K562 (cell line): ENCODE data around the gene FXYD4. TPM values are rescaled to one million over a fixed set of nuclear protein-coding genes. Genes with fewer than 3 reads are reported as not detected.
A peak's percentile ranks its signal among the peaks of the same experiment; 100 is the strongest.

Experiments
- ARID2 ChIP-seq: fragments of 450-650 bp; IDR thresholded peaks from 2 replicates; pipeline ENCODE4 v1.6.1; 2017; ENCODE audit warnings: antibody characterized with exemption, mild to moderate bottlenecking
- ATF7 ChIP-seq: fragments of 450-650 bp; IDR thresholded peaks from 2 replicates; pipeline ENCODE4 v1.7.1; 2014; ENCODE audit warnings: mild to moderate bottlenecking, moderate library complexity
- CCNT2 ChIP-seq: IDR thresholded peaks from 2 replicates; pipeline ENCODE4 v1.6.1; 2011; ENCODE audit warnings: borderline replicate concordance, low read depth, mild to moderate bottlenecking, moderate library complexity, mixed read lengths, low read length; ENCODE audit not compliant: insufficient read length; ENCODE audit errors: extremely low read depth
- E4F1 ChIP-seq: fragments of 250-450 bp; sonication (Bioruptor Pico); IDR thresholded peaks from 2 replicates; pipeline ENCODE4 v1.5.0; 2021; ENCODE audit warnings: mild to moderate bottlenecking, borderline replicate concordance
- EHMT2 ChIP-seq: fragments of 450-650 bp; IDR thresholded peaks from 2 replicates; pipeline ENCODE4 v1.6.1; 2018; ENCODE audit warnings: antibody characterized with exemption
- ETV6 ChIP-seq, 3 experiments: fragments of 150-350 bp in 1 of 3; sonication (generic) in 1 of 3; formaldehyde crosslinking in 1 of 3; IDR thresholded peaks; 2 replicates each; pipeline versions ENCODE4 v1.6.1 to v1.8.0; 2014 to 2022; ENCODE audit warnings: borderline replicate concordance in 2 of 3, low read depth in 2 of 3, antibody characterized with exemption in 1 of 3, low read length in 1 of 3, mild to moderate bottlenecking in 1 of 3, missing genetic modification reagents in 1 of 3
- HDAC3 ChIP-seq: fragments of 450-650 bp; IDR thresholded peaks from 2 replicates; pipeline ENCODE4 v1.6.1; 2018; ENCODE audit warnings: borderline replicate concordance, mild to moderate bottlenecking, moderate library complexity; ENCODE audit not compliant: partially characterized antibody
- ILF3 ChIP-seq: fragments of 450-650 bp; IDR thresholded peaks from 2 replicates; pipeline ENCODE4 v1.6.1; 2018; ENCODE audit warnings: antibody characterized with exemption, mild to moderate bottlenecking, moderate library complexity, borderline replicate concordance
- KDM5B ChIP-seq: fragments of 200-600 bp; sonication (generic); IDR thresholded peaks from 2 replicates; pipeline ENCODE4 v1.6.1; 2012; ENCODE audit warnings: low read depth, mild to moderate bottlenecking, moderate library complexity, low read length, control low read depth, inconsistent platforms; ENCODE audit not compliant: insufficient replicate concordance
- MCM7 ChIP-seq, 2 experiments: fragments of 450-650 bp; IDR thresholded peaks; 2 replicates each; pipeline ENCODE4 v1.6.1; 2016 to 2018
- MEF2D ChIP-seq: conservative IDR thresholded peaks from 2 replicates; pipeline ENCODE4 v1.6.1; 2016; ENCODE audit warnings: low read depth, missing genetic modification characterization, missing compliant biosample characterization
- MTA1 ChIP-seq: fragments of 450-650 bp; IDR thresholded peaks from 2 replicates; pipeline ENCODE4 v1.6.1; 2017; ENCODE audit warnings: borderline replicate concordance
- PRPF4 ChIP-seq: fragments of 200-400 bp; formaldehyde crosslinking; IDR thresholded peaks from one replicate; pipeline ENCODE4 v1.6.1; 2017; ENCODE audit warnings: low read length, low read depth, mild to moderate bottlenecking; ENCODE audit not compliant: insufficient read depth, poor library complexity, severe bottlenecking
- ZBTB17 ChIP-seq: fragments of 450-650 bp; formaldehyde crosslinking; IDR thresholded peaks from 2 replicates; pipeline ENCODE4 v1.4.0; 2020; ENCODE audit warnings: mild to moderate bottlenecking
- ZNF174 ChIP-seq: fragments of 250-450 bp; sonication (Bioruptor Pico); IDR thresholded peaks from 2 replicates; pipeline ENCODE4 v1.4.0; 2020; ENCODE audit warnings: mild to moderate bottlenecking
- ZNF764 ChIP-seq: fragments of 250-450 bp; sonication (Bioruptor Pico); IDR thresholded peaks from 2 replicates; pipeline ENCODE4 v1.4.0; 2020; ENCODE audit warnings: low read depth, mild to moderate bottlenecking, moderate library complexity
- polyA plus RNA-seq, 8 experiments: library from polyadenylated mRNA; depleted of rRNA in 4 of 8; stranded (reverse) in 5 of 8; unstranded in 3 of 8; fragments of >200 nt; fragmentation: Nextera tagmentation in 2 of 8; fragmentation: Illumina TruSeq in 1 of 8; extraction: Ambion mirVana in 2 of 8; extraction: Trizol in 1 of 8; gene quantifications; 2 replicates each; pipeline versions ENCODE4 v1.2.1 to v1.2.3, GENCODE V29; 2011 to 2014; ENCODE audit warnings: inconsistent platforms in 1 of 8, missing spikeins in 1 of 8
- total RNA-seq, 7 experiments: library from RNA; depleted of rRNA in 6 of 7; stranded (reverse); fragments of >200 nt in 6 of 7; fragmentation: Illumina TruSeq in 2 of 7; extraction: Trizol in 2 of 7; gene quantifications; 2 replicates each; pipeline versions ENCODE4 v1.2.1 to v1.2.3, GENCODE V29; 2011 to 2021; ENCODE audit warnings: low replicate concordance in 1 of 7
- TF ChIP-seq, protein P1 (sequence below): fragments of 200-800 bp; sonication (Bioruptor generic); IDR thresholded peaks from 2 replicates; pipeline ENCODE4 v1.6.1; 2016; ENCODE audit warnings: missing genetic modification characterization, missing compliant biosample characterization
- TF ChIP-seq, protein P2 (sequence below): sonication (generic); formaldehyde crosslinking; IDR thresholded peaks from 2 replicates; pipeline ENCODE4 v1.8.1; 2023; ENCODE audit warnings: mild to moderate bottlenecking, missing genetic modification reagents, moderate library complexity

FXYD4 gene
- total and polyA plus RNA-seq, 9 of the 15 experiments (the other 6 are each of a cell fraction or from before 2014, with no cell fraction given) = not detected

DNA sequence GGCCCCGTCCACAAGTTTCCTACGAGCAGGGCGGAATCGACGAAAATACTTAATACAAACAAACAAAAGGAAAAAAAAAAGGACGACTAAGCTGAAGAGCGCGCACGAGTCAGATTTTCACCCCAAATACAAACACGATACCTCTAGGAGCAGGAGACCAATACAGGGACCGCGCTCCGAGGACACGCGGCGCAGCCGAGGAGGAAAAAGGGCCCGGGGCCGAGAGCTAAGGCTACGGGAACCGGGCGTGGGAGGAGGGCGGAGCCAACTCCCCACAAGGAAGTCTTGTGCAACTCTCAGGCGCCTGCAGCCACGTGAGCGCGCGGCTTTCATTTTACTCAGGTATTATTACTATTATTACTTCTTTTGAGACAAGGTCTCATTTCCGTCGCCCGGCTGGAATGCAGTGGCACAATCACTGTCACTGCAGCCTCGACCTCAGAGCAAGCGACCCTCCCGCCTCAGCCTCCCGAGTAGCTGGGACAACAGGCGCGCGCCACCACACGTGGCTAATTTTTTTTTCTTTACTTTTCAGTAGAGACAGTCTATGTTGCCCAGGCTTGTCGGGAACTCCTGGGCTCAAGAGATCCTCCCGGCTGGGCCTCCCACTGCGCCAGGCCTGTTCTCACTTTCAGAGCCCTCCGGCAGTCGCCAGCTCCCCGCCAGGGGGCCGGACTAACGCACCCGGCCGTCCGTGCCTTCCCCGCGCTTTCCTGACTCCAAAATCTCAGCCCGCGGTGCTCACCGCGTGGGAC, 36.3 kb downstream of the FXYD4 start (continued):
- no peak for TF ChIP-seq EHMT2
- TF ChIP-seq, protein P1, sequence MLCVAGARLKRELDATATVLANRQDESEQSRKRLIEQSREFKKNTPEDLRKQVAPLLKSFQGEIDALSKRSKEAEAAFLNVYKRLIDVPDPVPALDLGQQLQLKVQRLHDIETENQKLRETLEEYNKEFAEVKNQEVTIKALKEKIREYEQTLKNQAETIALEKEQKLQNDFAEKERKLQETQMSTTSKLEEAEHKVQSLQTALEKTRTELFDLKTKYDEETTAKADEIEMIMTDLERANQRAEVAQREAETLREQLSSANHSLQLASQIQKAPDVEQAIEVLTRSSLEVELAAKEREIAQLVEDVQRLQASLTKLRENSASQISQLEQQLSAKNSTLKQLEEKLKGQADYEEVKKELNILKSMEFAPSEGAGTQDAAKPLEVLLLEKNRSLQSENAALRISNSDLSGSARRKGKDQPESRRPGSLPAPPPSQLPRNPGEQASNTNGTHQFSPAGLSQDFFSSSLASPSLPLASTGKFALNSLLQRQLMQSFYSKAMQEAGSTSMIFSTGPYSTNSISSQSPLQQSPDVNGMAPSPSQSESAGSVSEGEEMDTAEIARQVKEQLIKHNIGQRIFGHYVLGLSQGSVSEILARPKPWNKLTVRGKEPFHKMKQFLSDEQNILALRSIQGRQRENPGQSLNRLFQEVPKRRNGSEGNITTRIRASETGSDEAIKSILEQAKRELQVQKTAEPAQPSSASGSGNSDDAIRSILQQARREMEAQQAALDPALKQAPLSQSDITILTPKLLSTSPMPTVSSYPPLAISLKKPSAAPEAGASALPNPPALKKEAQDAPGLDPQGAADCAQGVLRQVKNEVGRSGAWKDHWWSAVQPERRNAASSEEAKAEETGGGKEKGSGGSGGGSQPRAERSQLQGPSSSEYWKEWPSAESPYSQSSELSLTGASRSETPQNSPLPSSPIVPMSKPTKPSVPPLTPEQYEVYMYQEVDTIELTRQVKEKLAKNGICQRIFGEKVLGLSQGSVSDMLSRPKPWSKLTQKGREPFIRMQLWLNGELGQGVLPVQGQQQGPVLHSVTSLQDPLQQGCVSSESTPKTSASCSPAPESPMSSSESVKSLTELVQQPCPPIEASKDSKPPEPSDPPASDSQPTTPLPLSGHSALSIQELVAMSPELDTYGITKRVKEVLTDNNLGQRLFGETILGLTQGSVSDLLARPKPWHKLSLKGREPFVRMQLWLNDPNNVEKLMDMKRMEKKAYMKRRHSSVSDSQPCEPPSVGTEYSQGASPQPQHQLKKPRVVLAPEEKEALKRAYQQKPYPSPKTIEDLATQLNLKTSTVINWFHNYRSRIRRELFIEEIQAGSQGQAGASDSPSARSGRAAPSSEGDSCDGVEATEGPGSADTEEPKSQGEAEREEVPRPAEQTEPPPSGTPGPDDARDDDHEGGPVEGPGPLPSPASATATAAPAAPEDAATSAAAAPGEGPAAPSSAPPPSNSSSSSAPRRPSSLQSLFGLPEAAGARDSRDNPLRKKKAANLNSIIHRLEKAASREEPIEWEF (CRISPR knock-in tag) = peak; percentile 69; the same call in 1 of the 2 replicates
- peak; percentile 55 for TF ChIP-seq ZBTB17
- no peak for TF ChIP-seq ARID2
- TF ChIP-seq KDM5B = peak; percentile 91
- no peak for TF ChIP-seq E4F1
- peak; percentile 78 for TF ChIP-seq ATF7
- peak; percentile 28 for TF ChIP-seq CCNT2
- TF ChIP-seq PRPF4 = no peak
- TF ChIP-seq MTA1 = 0 out of 2 replicates have a peak, but pooled peaks have one; percentile 43
- no peak for TF ChIP-seq ILF3
- no peak for TF ChIP-seq MEF2D (tag)
- TF ChIP-seq ZNF764 = no peak
- peak in 1 of 2 experiments; percentile 74; a peak in 2 of 4 replicates for TF ChIP-seq ETV6 (IDR thresholded peaks at IDR 0.05; ENCODE audit: borderline replicate concordance in 1 of 2, low read depth in 2 of 2, low read length in 1 of 2)
- TF ChIP-seq ETV6 (CRISPR knock-in tag; IDR thresholded peaks at IDR 0.05; ENCODE audit: borderline replicate concordance) = peak; percentile 88; the same call in 1 of the 2 replicates
- no peak for TF ChIP-seq ZNF174 (CRISPR knock-in tag)
- no peak for TF ChIP-seq HDAC3
- TF ChIP-seq, protein P2, sequence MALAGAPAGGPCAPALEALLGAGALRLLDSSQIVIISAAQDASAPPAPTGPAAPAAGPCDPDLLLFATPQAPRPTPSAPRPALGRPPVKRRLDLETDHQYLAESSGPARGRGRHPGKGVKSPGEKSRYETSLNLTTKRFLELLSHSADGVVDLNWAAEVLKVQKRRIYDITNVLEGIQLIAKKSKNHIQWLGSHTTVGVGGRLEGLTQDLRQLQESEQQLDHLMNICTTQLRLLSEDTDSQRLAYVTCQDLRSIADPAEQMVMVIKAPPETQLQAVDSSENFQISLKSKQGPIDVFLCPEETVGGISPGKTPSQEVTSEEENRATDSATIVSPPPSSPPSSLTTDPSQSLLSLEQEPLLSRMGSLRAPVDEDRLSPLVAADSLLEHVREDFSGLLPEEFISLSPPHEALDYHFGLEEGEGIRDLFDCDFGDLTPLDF (CRISPR knock-in tag) = no peak; the same call in 1 of the 2 replicates
- 0 out of 4 replicates have a peak, but pooled peaks of 1 of the 2 experiments have one; percentile 34 for TF ChIP-seq MCM7 (IDR thresholded peaks at IDR 0.05)
